ENCODE results near the gene ACSL6.

DNA sequence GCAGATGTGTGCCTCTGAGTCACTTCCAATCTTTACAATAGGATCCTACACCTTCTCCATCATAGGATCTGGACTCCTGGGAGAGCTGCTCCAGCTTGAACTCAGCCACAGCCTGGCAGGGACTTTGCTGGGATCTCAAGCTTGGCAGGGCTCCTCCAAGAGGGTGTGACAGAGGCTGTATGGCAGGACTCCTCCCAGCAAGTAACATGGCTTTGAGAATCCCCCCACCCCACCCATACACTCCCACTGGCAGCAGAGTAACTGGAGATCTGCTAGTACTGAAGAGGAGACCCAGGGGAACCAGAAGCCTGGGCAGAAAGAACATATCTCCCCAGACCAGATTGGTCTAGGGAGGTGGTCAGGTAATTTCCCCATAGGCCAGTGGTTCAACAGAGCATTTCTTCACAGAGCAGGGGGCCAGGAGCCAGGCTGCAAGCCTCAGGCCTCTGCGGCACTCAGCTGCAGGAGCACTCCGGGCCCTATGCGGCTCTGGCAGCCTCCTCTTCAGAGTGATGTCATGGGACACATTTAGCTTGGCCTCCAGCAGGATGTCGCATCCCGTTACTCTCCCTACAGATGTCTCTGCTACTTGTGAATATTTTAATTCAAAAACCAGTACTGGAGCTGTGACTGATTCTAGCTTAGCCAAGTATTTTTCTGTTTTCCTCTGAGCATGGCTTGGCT lies 1.7 kb upstream of the ACSL6 start:
- TF ChIP-seq, protein P1, sequence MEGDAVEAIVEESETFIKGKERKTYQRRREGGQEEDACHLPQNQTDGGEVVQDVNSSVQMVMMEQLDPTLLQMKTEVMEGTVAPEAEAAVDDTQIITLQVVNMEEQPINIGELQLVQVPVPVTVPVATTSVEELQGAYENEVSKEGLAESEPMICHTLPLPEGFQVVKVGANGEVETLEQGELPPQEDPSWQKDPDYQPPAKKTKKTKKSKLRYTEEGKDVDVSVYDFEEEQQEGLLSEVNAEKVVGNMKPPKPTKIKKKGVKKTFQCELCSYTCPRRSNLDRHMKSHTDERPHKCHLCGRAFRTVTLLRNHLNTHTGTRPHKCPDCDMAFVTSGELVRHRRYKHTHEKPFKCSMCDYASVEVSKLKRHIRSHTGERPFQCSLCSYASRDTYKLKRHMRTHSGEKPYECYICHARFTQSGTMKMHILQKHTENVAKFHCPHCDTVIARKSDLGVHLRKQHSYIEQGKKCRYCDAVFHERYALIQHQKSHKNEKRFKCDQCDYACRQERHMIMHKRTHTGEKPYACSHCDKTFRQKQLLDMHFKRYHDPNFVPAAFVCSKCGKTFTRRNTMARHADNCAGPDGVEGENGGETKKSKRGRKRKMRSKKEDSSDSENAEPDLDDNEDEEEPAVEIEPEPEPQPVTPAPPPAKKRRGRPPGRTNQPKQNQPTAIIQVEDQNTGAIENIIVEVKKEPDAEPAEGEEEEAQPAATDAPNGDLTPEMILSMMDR (IDR thresholded peaks at IDR 0.05): no peak
- TF ChIP-seq EZH2 (IDR thresholded peaks at IDR 0.05): no peak

All from neural progenitor cell (in vitro differentiated cells).